ENCODE data around the gene ABO. TPM values are rescaled to one million over a fixed set of nuclear protein-coding genes. Genes with fewer than 3 reads are reported as not detected.

The ABO gene
- total and polyA plus RNA-seq, 2 donors (not counting 3 experiments of a cell fraction or from before 2014, with no cell fraction given): not detected

- Histone ChIP-seq H3K4me3 (replicated peaks in 1 of 3; ENCODE audit: insufficient read depth in 1 of 3, low read depth in 1 of 3, low read length in 3 of 3) (no peak overlapping the region), H3K27ac (ENCODE audit: insufficient read depth, low read depth, low read length) (no peak overlapping the region), H3K4me1 (ENCODE audit: control insufficient read depth, extremely low read depth, insufficient read depth, low read length) (no peaks in the 10 kb centered on the region), H4K20me1 (replicated peaks; ENCODE audit: control insufficient read depth, extremely low read depth, insufficient read depth, low read length) (no peaks in the 10 kb centered on the region), H3K36me3 (ENCODE audit: control insufficient read depth in 2 of 2, extremely low read depth in 1 of 2, insufficient read depth in 2 of 2, low read length in 2 of 2) (no peaks in the 10 kb centered on the region), H3K9me3 (replicated peaks; ENCODE audit: control insufficient read depth, insufficient read depth, low read length) (no peaks in the 10 kb centered on the region), H3K27me3 (ENCODE audit: control insufficient read depth in 2 of 2, insufficient read depth in 2 of 2, low read length in 2 of 2) (no peaks in the 10 kb centered on the region), H2AFZ (ENCODE audit: low read depth, low read length) (no peak overlapping the region), H3K79me2 (ENCODE audit: control insufficient read depth, insufficient read depth, low read length) (no peaks in the 10 kb centered on the region), H3K9me1 (replicated peaks; ENCODE audit: control insufficient read depth, extremely low read depth, insufficient read depth, low read length) (no peaks in the 10 kb centered on the region), H3K4me2 (ENCODE audit: insufficient read depth, low read length) (no peak overlapping the region), H3K9ac (replicated peaks; ENCODE audit: extremely low read depth, insufficient read depth, low read length) (no peak overlapping the region)
- BruUV-seq (replicated peaks): no TSS peak
- ChIA-PET POLR2A (no interaction called here), CTCF (interaction anchor here (1.5 kb wide), 1 partner anchor 137 kb away, joined by 4 read pairs; no protein-coding TSS in a partner anchor)
- TF ChIP-seq EZH2 (IDR thresholded peaks at IDR 0.05; ENCODE audit: borderline replicate concordance, low read depth, low read length, severe bottlenecking): no peak
- TF ChIP-seq MYC (IDR thresholded peaks at IDR 0.05; ENCODE audit: low read depth, low read length): no peak
- TF ChIP-seq, protein P1, sequence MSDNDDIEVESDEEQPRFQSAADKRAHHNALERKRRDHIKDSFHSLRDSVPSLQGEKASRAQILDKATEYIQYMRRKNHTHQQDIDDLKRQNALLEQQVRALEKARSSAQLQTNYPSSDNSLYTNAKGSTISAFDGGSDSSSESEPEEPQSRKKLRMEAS (IDR thresholded peaks at IDR 0.05; ENCODE audit: insufficient read depth, insufficient read length): no peak
- TF ChIP-seq, protein P2, sequence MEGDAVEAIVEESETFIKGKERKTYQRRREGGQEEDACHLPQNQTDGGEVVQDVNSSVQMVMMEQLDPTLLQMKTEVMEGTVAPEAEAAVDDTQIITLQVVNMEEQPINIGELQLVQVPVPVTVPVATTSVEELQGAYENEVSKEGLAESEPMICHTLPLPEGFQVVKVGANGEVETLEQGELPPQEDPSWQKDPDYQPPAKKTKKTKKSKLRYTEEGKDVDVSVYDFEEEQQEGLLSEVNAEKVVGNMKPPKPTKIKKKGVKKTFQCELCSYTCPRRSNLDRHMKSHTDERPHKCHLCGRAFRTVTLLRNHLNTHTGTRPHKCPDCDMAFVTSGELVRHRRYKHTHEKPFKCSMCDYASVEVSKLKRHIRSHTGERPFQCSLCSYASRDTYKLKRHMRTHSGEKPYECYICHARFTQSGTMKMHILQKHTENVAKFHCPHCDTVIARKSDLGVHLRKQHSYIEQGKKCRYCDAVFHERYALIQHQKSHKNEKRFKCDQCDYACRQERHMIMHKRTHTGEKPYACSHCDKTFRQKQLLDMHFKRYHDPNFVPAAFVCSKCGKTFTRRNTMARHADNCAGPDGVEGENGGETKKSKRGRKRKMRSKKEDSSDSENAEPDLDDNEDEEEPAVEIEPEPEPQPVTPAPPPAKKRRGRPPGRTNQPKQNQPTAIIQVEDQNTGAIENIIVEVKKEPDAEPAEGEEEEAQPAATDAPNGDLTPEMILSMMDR (IDR thresholded peaks at IDR 0.05; ENCODE audit: extremely low read depth in 1 of 2, insufficient read depth in 1 of 2, low read depth in 1 of 2, low read length in 2 of 2): no peak
- no peak for TF ChIP-seq JUN (IDR thresholded peaks at IDR 0.05; ENCODE audit: borderline replicate concordance, insufficient read depth, insufficient read length, low read depth)
- TF ChIP-seq POLR2AphosphoS5 (IDR thresholded peaks at IDR 0.05; ENCODE audit: insufficient read depth, low read depth, low read length): no peak
- no peak for TF ChIP-seq GATA2 (IDR thresholded peaks at IDR 0.05; ENCODE audit: insufficient read depth, insufficient read length, low read depth, low read length)
- TF ChIP-seq FOS (IDR thresholded peaks at IDR 0.05; ENCODE audit: borderline replicate concordance, insufficient read depth, low read length): no peak
- no peak for TF ChIP-seq POLR2A (IDR thresholded peaks at IDR 0.05; ENCODE audit: low read depth, low read length)
- dilution Hi-C loops (cut with MboI; ENCODE audit: extremely low pct_ligation_motif_present, low sequenced_read_pairs): no loop called here
- FAIRE-seq (no peak), DNase-seq (ENCODE audit: low read depth, low spot score) (no peak)
- intact Hi-C loops (cut with micrococcal nuclease): no loop called here
These were observed 48.2 kb upstream of the ABO start for GRCh38 chr9:133323211-133323610.

All from endothelial cell of umbilical vein (primary cell).